Stomach (tissue), 9 donors: ENCODE data around the gene BHLHA15. TPM values are rescaled to one million over a fixed set of nuclear protein-coding genes. Genes with fewer than 3 reads are reported as not detected.

Source experiments
- DNase-seq, 2 donors: peaks; one replicate each; pipeline versions ENCODE4 v3.0.0 to v3.0.0-alpha.2; 2013 to 2019
- H3K27ac ChIP-seq, 5 donors: fragments of 200-600 bp in 4 of 5; sonication (generic) in 4 of 5; one replicate each; pipeline ENCODE4 v1.5.1; 2013 to 2019; ENCODE audit warnings: mild to moderate bottlenecking in 1 of 5, moderate library complexity in 1 of 5
- H3K27me3 ChIP-seq, 3 donors: fragments of 200-600 bp; sonication (generic); one replicate each; pipeline ENCODE4 v1.5.1; 2017 to 2019; ENCODE audit warnings: mixed run types in 1 of 3
- H3K36me3 ChIP-seq, 4 donors: fragments of 200-600 bp; sonication (generic); 1 replicate in 3 of 4; 2 replicates in 1 of 4; pipeline ENCODE4 v1.5.1; 2016 to 2019
- H3K4me1 ChIP-seq, 4 donors: fragments of 200-600 bp; sonication (generic); one replicate each; pipeline ENCODE4 v1.5.1; 2016 to 2019
- H3K4me3 ChIP-seq, 4 donors: fragments of 200-600 bp; sonication (generic) in 3 of 4; one replicate each; pipeline ENCODE4 v1.5.1; 2016 to 2019; ENCODE audit warnings: mild to moderate bottlenecking in 1 of 4
- H3K9me3 ChIP-seq, 4 donors: fragments of 200-600 bp; sonication (generic); one replicate each; pipeline ENCODE4 v1.5.1; 2016 to 2019
- CTCF ChIP-seq, 7 experiments: fragments of 450-650 bp in 4 of 7; fragments of 200-600 bp in 3 of 7; sonication (generic) in 3 of 7; IDR thresholded peaks; one replicate each; pipeline ENCODE4 v1.5.1; 2016 to 2019; ENCODE audit warnings: antibody characterized with exemption in 7 of 7, control low read depth in 2 of 7, mild to moderate bottlenecking in 1 of 7
- EP300 ChIP-seq: sonication (generic); formaldehyde crosslinking; IDR thresholded peaks from one replicate; pipeline ENCODE4 v1.6.1; 2017; ENCODE audit warnings: antibody characterized with exemption
- POLR2A ChIP-seq, 4 donors: fragments of 450-650 bp; IDR thresholded peaks; one replicate each; pipeline ENCODE4 v1.6.1; 2016; ENCODE audit warnings: antibody characterized with exemption in 4 of 4, control low read depth in 2 of 4, mild to moderate bottlenecking in 1 of 4, moderate library complexity in 1 of 4
- POLR2AphosphoS5 ChIP-seq, 3 donors: sonication (generic); formaldehyde crosslinking; IDR thresholded peaks; one replicate each; pipeline ENCODE4 v1.6.1; 2016; ENCODE audit warnings: antibody characterized with exemption in 3 of 3
- WGBS, 5 donors: extraction: QIAGEN DNeasy Blood & Tissue Kit in 3 of 5; methylation state at CpG; one replicate each; pipeline versions ENCODE4 v1.1.5 to v1.1.7; 2013 to 2018; 5-methylcytosine and 5-hydroxymethylcytosine counted together
- intact Hi-C: fragments of 100-400 bp; cut with DNase I; formaldehyde crosslinking; loops from one replicate; pipeline ENCODE4 v1.15.1; 2023; ENCODE audit warnings: low total_unique reads
- polyA plus RNA-seq, 3 donors: library from polyadenylated mRNA; stranded (reverse); fragments of 200-250 nt; gene quantifications; one replicate each; pipeline ENCODE4 v1.2.3, GENCODE V29; 2013
- total RNA-seq, 5 donors: library from RNA; depleted of rRNA; stranded (reverse); fragments of >200 nt; gene quantifications; one replicate each; pipeline versions ENCODE4 v1.1.0 to v1.2.3, GENCODE V29; 2014 to 2016
- donor health status: healthy with polysubstance abuse.
- donor health status: Bipolar disorder and iron deficiency.
- donor health status: healthy.

BHLHA15 gene
- total and polyA plus RNA-seq, 8 donors, result 1.3 to 108 (median 11.3) TPM; not detected in 2

GRCh38 chr7:98228801-98229200 lies 17.6 kb downstream of the BHLHA15 start:
- Histone ChIP-seq H3K4me1 (peaks cover 0 to 7% (median 0%) of the 10 kb centered on the region in 4 donors), H3K4me3 (no peak overlapping the region), H3K27ac (no peak overlapping the region), H3K9me3 (no peaks in the 10 kb centered on the region), H3K36me3 (peaks cover 13 to 98% (median 93%) of the 10 kb centered on the region in 4 donors), H3K27me3 (no peaks in the 10 kb centered on the region)
- 92 to 96% (median 96%) methylated on average over 13 to 16 of the region's 16 CpGs for WGBS, 5 donors
- no peak for DNase-seq
- TF ChIP-seq EP300 (no peak), CTCF (IDR thresholded peaks at IDR 0.05) (no peak), POLR2AphosphoS5 (IDR thresholded peaks at IDR 0.05) (no peak), POLR2A (IDR thresholded peaks at IDR 0.05) (no peak)
- intact Hi-C loops, result no loop called here

DNA sequence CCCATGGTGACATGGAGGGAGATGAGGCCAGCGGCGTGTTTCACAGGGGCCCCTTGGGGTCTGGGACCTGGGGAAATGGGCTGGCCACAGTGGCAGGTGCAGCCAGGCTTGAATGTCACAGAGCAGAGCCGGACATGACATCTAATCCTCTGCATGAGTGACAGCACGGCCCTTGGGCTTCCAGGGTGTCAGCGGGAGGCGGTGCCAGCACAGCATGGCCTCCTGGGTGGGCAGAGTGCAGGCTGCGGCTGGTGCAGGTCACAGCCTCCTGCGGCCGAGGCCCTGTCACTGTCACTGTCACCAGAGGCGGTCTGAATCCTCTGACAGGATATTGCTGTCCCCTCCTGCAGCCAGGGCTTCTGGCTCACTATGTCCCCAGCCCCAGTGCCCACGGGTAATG lies 18.2 kb downstream of the BHLHA15 start:
- Histone ChIP-seq H3K4me3 (no peak overlapping the region), H3K4me1 (peaks cover 0 to under 1% (median 0%) of the 10 kb centered on the region in 4 donors), H3K36me3 (peaks cover 9 to 98% (median 93%) of the 10 kb centered on the region in 4 donors), H3K27me3 (no peaks in the 10 kb centered on the region), H3K9me3 (no peaks in the 10 kb centered on the region), H3K27ac (no peak overlapping the region)
- DNase-seq, result no peak
- TF ChIP-seq EP300, result no peak
- TF ChIP-seq POLR2AphosphoS5 (IDR thresholded peaks at IDR 0.05), result no peak
- no peak for TF ChIP-seq POLR2A (IDR thresholded peaks at IDR 0.05)
- no peak for TF ChIP-seq CTCF (IDR thresholded peaks at IDR 0.05)
- intact Hi-C loops, result no loop called here
- WGBS, 5 donors, result 89 to 100% (median 94%) methylated on average over 2 to 11 of the region's 11 CpGs

GRCh38 chr7:98229991-98230745 lies 18.9 kb downstream of the BHLHA15 start:
- intact Hi-C loops, result no loop called here
- no peaks in the 10 kb centered on the region for H3K4me1 ChIP-seq
- no peak for DNase-seq
- H3K4me3 ChIP-seq, result no peak overlapping the region
- H3K27me3 ChIP-seq, result no peaks in the 10 kb centered on the region
- peaks cover 6 to 98% (median 87%) of the 10 kb centered on the region in 4 donors for H3K36me3 ChIP-seq
- WGBS, 5 donors, result 83 to 90% (median 88%) methylated on average over 14 to 17 of the region's 17 CpGs
- TF ChIP-seq POLR2A (IDR thresholded peaks at IDR 0.05), result no peak
- TF ChIP-seq POLR2AphosphoS5 (IDR thresholded peaks at IDR 0.05), result no peak
- TF ChIP-seq EP300, result no peak
- no peak for TF ChIP-seq CTCF (IDR thresholded peaks at IDR 0.05)
- H3K27ac ChIP-seq, result no peak overlapping the region
- H3K9me3 ChIP-seq, result no peaks in the 10 kb centered on the region

DNA sequence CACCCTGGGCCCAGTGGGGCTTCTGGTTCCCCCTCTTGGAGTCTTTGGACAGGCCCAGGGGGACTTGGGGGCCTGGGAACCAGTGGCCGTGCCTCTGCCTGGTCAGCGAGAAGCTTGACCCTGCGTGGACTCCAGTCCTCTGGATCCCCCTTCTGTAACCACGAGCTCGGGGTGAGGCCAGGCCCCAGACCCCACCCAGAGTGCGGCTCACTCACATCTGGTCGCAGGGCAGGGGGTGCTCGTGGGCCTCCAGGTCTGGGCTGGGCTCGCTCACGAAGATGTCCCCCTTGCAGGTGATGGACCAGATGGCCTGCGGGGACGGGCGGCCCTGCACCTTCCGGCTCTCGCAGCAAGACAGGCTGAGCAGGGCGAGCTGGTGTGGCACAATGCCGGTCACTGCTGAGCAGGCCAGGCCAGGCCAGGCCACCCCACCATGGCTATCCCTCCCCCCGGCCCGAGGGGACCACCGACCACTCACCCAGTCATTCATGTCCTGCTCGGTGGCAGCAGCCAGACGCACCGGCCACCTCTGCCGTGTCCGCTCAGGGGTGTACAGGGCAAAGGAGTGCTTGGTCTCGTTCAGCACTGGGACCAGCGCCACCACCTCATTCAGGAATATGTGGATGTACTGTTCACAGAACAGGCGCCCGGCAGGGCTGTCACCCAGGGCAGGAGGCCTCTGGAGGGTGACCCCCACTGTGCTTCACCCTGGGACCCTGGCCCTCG lies 19.7 kb downstream of the BHLHA15 start:
- WGBS, 5 donors, result 93 to 96% (median 95%) methylated on average over 19 to 30 of the region's 30 CpGs
- Histone ChIP-seq H3K27ac (no peak overlapping the region), H3K4me1 (no peaks in the 10 kb centered on the region), H3K9me3 (no peaks in the 10 kb centered on the region), H3K4me3 (no peak overlapping the region), H3K27me3 (no peaks in the 10 kb centered on the region), H3K36me3 (peaks cover 6 to 96% (median 83%) of the 10 kb centered on the region in 4 donors)
- intact Hi-C loops, result no loop called here
- no peak for DNase-seq
- TF ChIP-seq POLR2A (IDR thresholded peaks at IDR 0.05) (no peak), POLR2AphosphoS5 (IDR thresholded peaks at IDR 0.05) (no peak)
